GM12878 (cell line): Measurements from ENCODE around the gene CILP. TPM values are rescaled to one million over a fixed set of nuclear protein-coding genes. Genes with fewer than 3 reads are reported as not detected.

Source experiments
- ATAC-seq: fragments of 200-7000 bp; cut with Tn5 transposase; 3 replicates; pipeline ENCODE4 v1.9.1; 2020; ENCODE audit warnings: mild to moderate bottlenecking, moderate library complexity
- BruUV-seq: library from RNA; stranded (reverse); fragments of 400-500 nt; replicated peaks from 2 replicates; lab custom pipeline; 2021; lab: Mats Ljungman, UMichigan
- CTCF ChIA-PET: fragments of 300-600 bp; sonication (Branson Sonifier 250); formaldehyde crosslinking; extraction: SDS; loops from one replicate; lab custom pipeline; 2021; ENCODE audit warnings: inconsistent platforms; lab: Yijun Ruan, JAX
- POLR2A ChIA-PET: fragments of 350-600 bp; formaldehyde crosslinking; extraction: SDS; loops from one replicate; lab custom pipeline; 2021; ENCODE audit warnings: inconsistent platforms; lab: Charles Lee
- RAD21 ChIA-PET: fragments of 300-600 bp; sonication (Branson Sonifier 250); formaldehyde crosslinking; loops from one replicate; lab custom pipeline; 2023; ENCODE audit warnings: antibody characterized with exemption; ENCODE audit not compliant: unreplicated experiment; lab: Charles Lee
- SMC1A ChIA-PET: fragments of 300-600 bp; sonication (Branson Sonifier 250); formaldehyde crosslinking; loops from one replicate; lab custom pipeline; 2023; ENCODE audit not compliant: unreplicated experiment, uncharacterized antibody; lab: Charles Lee
- DNase-seq: peaks from one replicate; pipeline ENCODE4 v3.0.0-alpha.2; 2011; ENCODE audit warnings: low read depth, low spot score
- FAIRE-seq: peaks from 3 replicates; lab custom pipeline; 2011; peaks lifted over from hg19 to GRCh38; lab: Jason Lieb, UNC
- H2AFZ ChIP-seq: 2 replicates; pipeline ENCODE4 v1.6.0; 2011; ENCODE audit warnings: low read depth, low read length, control low read depth; ENCODE audit not compliant: control insufficient read depth
- H3K27ac ChIP-seq: 2 replicates; pipeline ENCODE4 v1.5.1; 2011; ENCODE audit warnings: control low read depth; ENCODE audit not compliant: control insufficient read depth, insufficient read depth
- H3K27me3 ChIP-seq, 2 experiments: replicated peaks in 1 of 2; 2 replicates each; pipeline versions ENCODE4 v1.6.0 to v1.6.1; 2011; ENCODE audit warnings: low read length in 1 of 2; ENCODE audit not compliant: control insufficient read depth in 2 of 2, insufficient read depth in 2 of 2
- H3K36me3 ChIP-seq, 2 experiments: 2 replicates each; pipeline ENCODE4 v1.5.1; 2011; ENCODE audit warnings: low read length in 1 of 2; ENCODE audit not compliant: control insufficient read depth in 2 of 2, insufficient read depth in 2 of 2
- H3K4me1 ChIP-seq: 2 replicates; pipeline ENCODE4 v1.6.1; 2011; ENCODE audit warnings: mild to moderate bottlenecking, low read length, moderate library complexity, mixed read lengths; ENCODE audit not compliant: control insufficient read depth, insufficient read depth
- H3K4me2 ChIP-seq: 2 replicates; pipeline ENCODE4 v1.6.0; 2011; ENCODE audit warnings: control low read depth; ENCODE audit not compliant: control insufficient read depth, insufficient read depth
- H3K4me3 ChIP-seq: fragments of 200-600 bp; sonication (generic); 2 replicates; pipeline ENCODE4 v1.5.1; 2016
- H3K79me2 ChIP-seq: 2 replicates; pipeline ENCODE4 v1.6.0; 2011; ENCODE audit warnings: low read length; ENCODE audit not compliant: control insufficient read depth, insufficient read depth
- H3K9ac ChIP-seq: 2 replicates; pipeline ENCODE4 v1.8.0; 2011; ENCODE audit warnings: low read length, control low read depth, mixed read lengths; ENCODE audit not compliant: control insufficient read depth, insufficient read depth
- H3K9me3 ChIP-seq: replicated peaks from 3 replicates; pipeline ENCODE4 v1.5.1; 2011; ENCODE audit warnings: mild to moderate bottlenecking, low read length; ENCODE audit not compliant: control insufficient read depth, insufficient read depth
- H4K20me1 ChIP-seq: 2 replicates; pipeline ENCODE4 v1.6.0; 2011; ENCODE audit not compliant: control insufficient read depth, insufficient read depth
- CBX5 ChIP-seq: sonication (generic); IDR thresholded peaks from 2 replicates; pipeline ENCODE4 v1.6.1; 2016; ENCODE audit warnings: low read depth, moderate library complexity, mild to moderate bottlenecking, inconsistent platforms
- CTCF ChIP-seq, 3 experiments: IDR thresholded peaks in 2 of 3; conservative IDR thresholded peaks in 1 of 3; 2 replicates each; pipeline ENCODE4 v1.5.1; 2011; ENCODE audit warnings: low read depth in 3 of 3, low read length in 3 of 3, mild to moderate bottlenecking in 3 of 3, control low read depth in 2 of 3, moderate library complexity in 2 of 3, inconsistent platforms in 1 of 3, mixed read lengths in 1 of 3; ENCODE audit not compliant: control insufficient read depth in 2 of 3, insufficient read depth in 1 of 3; ENCODE audit errors: extremely low read depth in 1 of 3
- NFIC ChIP-seq: IDR thresholded peaks from 2 replicates; pipeline ENCODE4 v1.6.1; 2012; ENCODE audit warnings: low read depth, mild to moderate bottlenecking, inconsistent platforms, low read length, moderate library complexity
- PAX8 ChIP-seq: fragments of 450-650 bp; IDR thresholded peaks from 2 replicates; pipeline ENCODE4 v1.6.1; 2017; ENCODE audit warnings: mild to moderate bottlenecking, moderate library complexity
- POLR2A ChIP-seq: IDR thresholded peaks from 2 replicates; pipeline ENCODE4 v1.6.1; 2011; ENCODE audit warnings: low read depth, mild to moderate bottlenecking, low read length
- SMARCA5 ChIP-seq: fragments of 450-650 bp; IDR thresholded peaks from 2 replicates; pipeline ENCODE4 v1.6.1; 2017; ENCODE audit warnings: mild to moderate bottlenecking
- STAT3 ChIP-seq: IDR thresholded peaks from 2 replicates; pipeline ENCODE4 v1.6.1; 2011; ENCODE audit warnings: low read depth, low read length, improper control_type of control experiment
- TARDBP ChIP-seq: IDR thresholded peaks from 2 replicates; pipeline ENCODE4 v1.6.1; 2016; ENCODE audit warnings: borderline replicate concordance
- TCF3 ChIP-seq: IDR thresholded peaks from 2 replicates; pipeline ENCODE4 v1.6.1; 2012; ENCODE audit warnings: low read depth, mild to moderate bottlenecking, low read length, borderline replicate concordance; ENCODE audit not compliant: insufficient read depth
- ZNF274 ChIP-seq: IDR thresholded peaks from one replicate; pipeline ENCODE4 v1.8.0; 2011; ENCODE audit not compliant: insufficient read length, insufficient read depth
- WGBS: methylation state at CpG from one replicate; pipeline ENCODE4 v1.1.6; 2016; ENCODE audit warnings: low lambda C conversion rate; ENCODE audit not compliant: insufficient replicate concordance, insufficient coverage; ENCODE audit errors: missing lambda C conversion rate; 5-methylcytosine and 5-hydroxymethylcytosine counted together
- in situ Hi-C: fragments of 300-500 bp; cut with MboI; formaldehyde crosslinking; loops from 9 replicates; pipeline ENCODE4 v1.14.3; 2018; ENCODE audit warnings: mixed read lengths
- intact Hi-C: fragments of 100-400 bp; cut with micrococcal nuclease; formaldehyde crosslinking; loops from one replicate; pipeline ENCODE4 v1.14.2; 2022; ENCODE audit not compliant: unreplicated experiment
- polyA plus RNA-seq, 11 experiments: library from polyadenylated mRNA; depleted of rRNA in 4 of 11; unstranded in 6 of 11; stranded (reverse) in 5 of 11; fragments of >200 nt; fragmentation: Nextera tagmentation in 4 of 11; fragmentation: Illumina TruSeq in 1 of 11; extraction: Ambion mirVana in 4 of 11; extraction: Trizol in 1 of 11; gene quantifications; 1 replicate in 1 of 11; 2 replicates in 10 of 11; pipeline versions ENCODE4 v1.2.1 to v1.2.3, GENCODE V29; 2011 to 2016; ENCODE audit warnings: inconsistent platforms in 2 of 11, missing spikeins in 2 of 11, low read depth in 1 of 11
- total RNA-seq, 4 experiments: library from RNA; depleted of rRNA in 3 of 4; stranded (reverse); fragments of >200 nt in 3 of 4; fragmentation: Illumina TruSeq in 1 of 4; extraction: Trizol in 1 of 4; gene quantifications; 2 replicates each; pipeline versions ENCODE4 v1.2.1 to v1.2.3, GENCODE V29; 2013 to 2021
- TF ChIP-seq, protein P1 (sequence below): IDR thresholded peaks from 2 replicates; pipeline ENCODE4 v1.6.1; 2011; ENCODE audit warnings: low read depth, low read length, improper control_type of control experiment, borderline replicate concordance
- TF ChIP-seq, protein P2 (sequence below): IDR thresholded peaks from 2 replicates; pipeline ENCODE4 v1.6.1; 2012; ENCODE audit warnings: low read depth, low read length, improper control_type of control experiment

The CILP gene
- total and polyA plus RNA-seq, 10 of the 15 experiments (the other 5 are each of a cell fraction or from before 2014, with no cell fraction given), result 0.03 to 0.06 (median 0.04) TPM; not detected in 4

DNA sequence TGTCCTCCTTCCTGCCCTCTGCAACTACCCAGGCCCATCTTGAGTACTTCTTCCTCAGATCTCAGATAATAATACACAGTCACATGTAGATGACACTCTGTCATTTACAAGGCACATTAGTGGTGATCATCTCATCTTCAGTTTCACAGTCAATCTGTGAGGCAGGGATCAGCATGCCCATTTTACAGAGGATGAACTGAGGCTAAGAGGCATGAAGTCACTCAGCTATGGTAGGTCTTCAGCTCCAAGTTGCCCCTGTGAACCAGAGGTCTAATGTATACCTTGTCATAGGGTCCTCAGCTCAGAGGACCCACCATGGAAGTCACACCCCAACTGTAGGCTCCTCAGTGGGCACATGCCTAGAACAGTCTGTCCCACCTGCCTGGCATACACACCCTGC lies 4.2 kb upstream of the CILP start (continued):
- TF ChIP-seq CTCF (IDR thresholded peaks at IDR 0.05 in 2 of 3, conservative IDR thresholded peaks at IDR 0.05 in 1 of 3; ENCODE audit: control insufficient read depth in 2 of 3, extremely low read depth in 1 of 3, insufficient read depth in 1 of 3, low read depth in 3 of 3, low read length in 3 of 3), result no peak
- TF ChIP-seq TCF3, result no peak
- TF ChIP-seq, protein P1, sequence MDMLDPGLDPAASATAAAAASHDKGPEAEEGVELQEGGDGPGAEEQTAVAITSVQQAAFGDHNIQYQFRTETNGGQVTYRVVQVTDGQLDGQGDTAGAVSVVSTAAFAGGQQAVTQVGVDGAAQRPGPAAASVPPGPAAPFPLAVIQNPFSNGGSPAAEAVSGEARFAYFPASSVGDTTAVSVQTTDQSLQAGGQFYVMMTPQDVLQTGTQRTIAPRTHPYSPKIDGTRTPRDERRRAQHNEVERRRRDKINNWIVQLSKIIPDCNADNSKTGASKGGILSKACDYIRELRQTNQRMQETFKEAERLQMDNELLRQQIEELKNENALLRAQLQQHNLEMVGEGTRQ, result no peak
- TF ChIP-seq POLR2A, result no peak
- TF ChIP-seq CBX5, result no peak
- TF ChIP-seq SMARCA5, result no peak
- TF ChIP-seq ZNF274, result no peak
- TF ChIP-seq STAT3, result no peak

GRCh38 chr15:65214010-65214409 lies 2.7 kb upstream of the CILP start:
- POLR2A ChIA-PET, result no interaction called here
- CTCF ChIA-PET, result no interaction called here
- H3K9ac ChIP-seq, result no peak overlapping the region
- in situ Hi-C loops (no loop called here), intact Hi-C loops (no loop called here)
- H3K4me1 ChIP-seq, result no peaks in the 10 kb centered on the region
- H3K9me3 ChIP-seq, result no peaks in the 10 kb centered on the region
- H3K79me2 ChIP-seq, result no peaks in the 10 kb centered on the region
- no peaks in the 10 kb centered on the region for H3K36me3 ChIP-seq
- TF ChIP-seq TARDBP (no peak), PAX8 (no peak), NFIC (no peak)
- TF ChIP-seq, protein P2, sequence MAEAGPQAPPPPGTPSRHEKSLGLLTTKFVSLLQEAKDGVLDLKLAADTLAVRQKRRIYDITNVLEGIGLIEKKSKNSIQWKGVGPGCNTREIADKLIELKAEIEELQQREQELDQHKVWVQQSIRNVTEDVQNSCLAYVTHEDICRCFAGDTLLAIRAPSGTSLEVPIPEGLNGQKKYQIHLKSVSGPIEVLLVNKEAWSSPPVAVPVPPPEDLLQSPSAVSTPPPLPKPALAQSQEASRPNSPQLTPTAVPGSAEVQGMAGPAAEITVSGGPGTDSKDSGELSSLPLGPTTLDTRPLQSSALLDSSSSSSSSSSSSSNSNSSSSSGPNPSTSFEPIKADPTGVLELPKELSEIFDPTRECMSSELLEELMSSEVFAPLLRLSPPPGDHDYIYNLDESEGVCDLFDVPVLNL, result no peak
- no peak overlapping the region for H2AFZ ChIP-seq
- BruUV-seq, result no TSS peak
- 47% methylated on average over 4 of the region's 4 CpGs for WGBS
- SMC1A ChIA-PET, result interaction anchor here (0.5 to 0.6 kb wide), 2 partner anchors 8 to 270 kb away, joined by 3 read pairs; no protein-coding TSS in a partner anchor
- RAD21 ChIA-PET, result interaction anchor here (1.0 kb wide), 1 partner anchor 35 kb away, joined by 3 read pairs; no protein-coding TSS in a partner anchor
- H4K20me1 ChIP-seq, result no peaks in the 10 kb centered on the region
- no peak overlapping the region for H3K4me3 ChIP-seq
- H3K27me3 ChIP-seq, result no peaks in the 10 kb centered on the region
- no peak overlapping the region for H3K4me2 ChIP-seq
- DNase-seq (no peak), FAIRE-seq (no peak), ATAC-seq (no peak)
- H3K27ac ChIP-seq, result no peak overlapping the region
